PFSK-1 (cell line): ENCODE measurements around the gene SELENON.

ENCODE experiments used
- FOXP2 ChIP-seq: optimal IDR thresholded peaks from 2 replicates; pipeline ENCODE3; 2011; ENCODE audit warnings: borderline replicate concordance, control low read depth, inconsistent platforms; ENCODE audit not compliant: insufficient read depth; ENCODE audit errors: extremely low read length, extremely low read depth
- POLR2AphosphoS5 ChIP-seq: IDR thresholded peaks from 2 replicates; pipeline ENCODE4 v1.6.1; 2012; ENCODE audit warnings: low read depth, mild to moderate bottlenecking, control low read depth, low read length, moderate library complexity
- REST ChIP-seq, 2 experiments: IDR thresholded peaks; 2 replicates each; pipeline versions ENCODE4 v1.6.1 to v1.8.0; 2011 to 2012; ENCODE audit warnings: low read depth in 2 of 2, low read length in 2 of 2, control low read depth in 1 of 2, inconsistent platforms in 1 of 2, mild to moderate bottlenecking in 1 of 2, moderate library complexity in 1 of 2; ENCODE audit not compliant: insufficient read depth in 1 of 2
- SIN3A ChIP-seq: IDR thresholded peaks from 2 replicates; pipeline ENCODE4 v1.6.1; 2012; ENCODE audit warnings: mild to moderate bottlenecking, low read length, moderate library complexity, borderline replicate concordance; ENCODE audit not compliant: insufficient read depth
- TAF1 ChIP-seq: IDR thresholded peaks from 2 replicates; pipeline ENCODE4 v1.6.1; 2012; ENCODE audit warnings: low read length, control low read depth, borderline replicate concordance; ENCODE audit not compliant: insufficient read depth

The SELENON gene

GRCh38 chr1:25837262-25837875 lies 37.4 kb downstream of the SELENON start:
- no peak for TF ChIP-seq SIN3A
- TF ChIP-seq TAF1 = no peak

GRCh38 chr1:25843483-25843882 lies 43.5 kb downstream of the SELENON start:
- no peak for TF ChIP-seq TAF1
- no peak for TF ChIP-seq REST (IDR thresholded peaks at IDR 0.05; ENCODE audit: insufficient read depth in 1 of 2, low read depth in 2 of 2, low read length in 2 of 2)
- TF ChIP-seq FOXP2 = no peak
- TF ChIP-seq POLR2AphosphoS5 = no peak
- no peak for TF ChIP-seq SIN3A

- TF ChIP-seq REST (IDR thresholded peaks at IDR 0.05; ENCODE audit: insufficient read depth in 1 of 2, low read depth in 2 of 2, low read length in 2 of 2) (no peak), FOXP2 (no peak), SIN3A (no peak), POLR2AphosphoS5 (no peak), TAF1 (no peak)
Observed at GRCh38 chr1:25844536-25845337, 44.7 kb downstream of the SELENON start.

- no peak for TF ChIP-seq POLR2AphosphoS5
- TF ChIP-seq FOXP2 = no peak
- no peak for TF ChIP-seq REST (IDR thresholded peaks at IDR 0.05; ENCODE audit: insufficient read depth in 1 of 2, low read depth in 2 of 2, low read length in 2 of 2)
- no peak for TF ChIP-seq TAF1
- no peak for TF ChIP-seq SIN3A
Observed at GRCh38 chr1:25845664-25846063, 45.7 kb downstream of the SELENON start.

GRCh38 chr1:25847929-25848328 lies 47.9 kb downstream of the SELENON start:
- TF ChIP-seq POLR2AphosphoS5 (no peak), FOXP2 (no peak), TAF1 (no peak), REST (IDR thresholded peaks at IDR 0.05; ENCODE audit: insufficient read depth in 1 of 2, low read depth in 2 of 2, low read length in 2 of 2) (no peak), SIN3A (no peak)
